GM12878 (cell line): ENCODE measurements around the gene ESPNL. TPM values are rescaled to one million over a fixed set of nuclear protein-coding genes. Genes with fewer than 3 reads are reported as not detected.

Source experiments
- ATAC-seq: fragments of 200-7000 bp; cut with Tn5 transposase; 3 replicates; pipeline ENCODE4 v1.9.1; 2020; ENCODE audit warnings: mild to moderate bottlenecking, moderate library complexity
- BruUV-seq: library from RNA; stranded (reverse); fragments of 400-500 nt; replicated peaks from 2 replicates; lab custom pipeline; 2021; lab: Mats Ljungman, UMichigan
- CTCF ChIA-PET: fragments of 300-600 bp; sonication (Branson Sonifier 250); formaldehyde crosslinking; extraction: SDS; loops from one replicate; lab custom pipeline; 2021; ENCODE audit warnings: inconsistent platforms; lab: Yijun Ruan, JAX
- POLR2A ChIA-PET: fragments of 350-600 bp; formaldehyde crosslinking; extraction: SDS; loops from one replicate; lab custom pipeline; 2021; ENCODE audit warnings: inconsistent platforms; lab: Charles Lee
- RAD21 ChIA-PET: fragments of 300-600 bp; sonication (Branson Sonifier 250); formaldehyde crosslinking; loops from one replicate; lab custom pipeline; 2023; ENCODE audit warnings: antibody characterized with exemption; ENCODE audit not compliant: unreplicated experiment; lab: Charles Lee
- SMC1A ChIA-PET: fragments of 300-600 bp; sonication (Branson Sonifier 250); formaldehyde crosslinking; loops from one replicate; lab custom pipeline; 2023; ENCODE audit not compliant: unreplicated experiment, uncharacterized antibody; lab: Charles Lee
- DNase-seq: peaks from one replicate; pipeline ENCODE4 v3.0.0-alpha.2; 2011; ENCODE audit warnings: low read depth, low spot score
- FAIRE-seq: peaks from 3 replicates; lab custom pipeline; 2011; peaks lifted over from hg19 to GRCh38; lab: Jason Lieb, UNC
- H2AFZ ChIP-seq: 2 replicates; pipeline ENCODE4 v1.6.0; 2011; ENCODE audit warnings: low read depth, low read length, control low read depth; ENCODE audit not compliant: control insufficient read depth
- H3K27ac ChIP-seq: 2 replicates; pipeline ENCODE4 v1.5.1; 2011; ENCODE audit warnings: control low read depth; ENCODE audit not compliant: control insufficient read depth, insufficient read depth
- H3K27me3 ChIP-seq, 2 experiments: replicated peaks in 1 of 2; 2 replicates each; pipeline versions ENCODE4 v1.6.0 to v1.6.1; 2011; ENCODE audit warnings: low read length in 1 of 2; ENCODE audit not compliant: control insufficient read depth in 2 of 2, insufficient read depth in 2 of 2
- H3K36me3 ChIP-seq, 2 experiments: 2 replicates each; pipeline ENCODE4 v1.5.1; 2011; ENCODE audit warnings: low read length in 1 of 2; ENCODE audit not compliant: control insufficient read depth in 2 of 2, insufficient read depth in 2 of 2
- H3K4me1 ChIP-seq: 2 replicates; pipeline ENCODE4 v1.6.1; 2011; ENCODE audit warnings: mild to moderate bottlenecking, low read length, moderate library complexity, mixed read lengths; ENCODE audit not compliant: control insufficient read depth, insufficient read depth
- H3K4me2 ChIP-seq: 2 replicates; pipeline ENCODE4 v1.6.0; 2011; ENCODE audit warnings: control low read depth; ENCODE audit not compliant: control insufficient read depth, insufficient read depth
- H3K4me3 ChIP-seq: fragments of 200-600 bp; sonication (generic); 2 replicates; pipeline ENCODE4 v1.5.1; 2016
- H3K79me2 ChIP-seq: 2 replicates; pipeline ENCODE4 v1.6.0; 2011; ENCODE audit warnings: low read length; ENCODE audit not compliant: control insufficient read depth, insufficient read depth
- H3K9ac ChIP-seq: 2 replicates; pipeline ENCODE4 v1.8.0; 2011; ENCODE audit warnings: low read length, control low read depth, mixed read lengths; ENCODE audit not compliant: control insufficient read depth, insufficient read depth
- H3K9me3 ChIP-seq: replicated peaks from 3 replicates; pipeline ENCODE4 v1.5.1; 2011; ENCODE audit warnings: mild to moderate bottlenecking, low read length; ENCODE audit not compliant: control insufficient read depth, insufficient read depth
- H4K20me1 ChIP-seq: 2 replicates; pipeline ENCODE4 v1.6.0; 2011; ENCODE audit not compliant: control insufficient read depth, insufficient read depth
- CBX5 ChIP-seq: sonication (generic); IDR thresholded peaks from 2 replicates; pipeline ENCODE4 v1.6.1; 2016; ENCODE audit warnings: low read depth, moderate library complexity, mild to moderate bottlenecking, inconsistent platforms
- CTCF ChIP-seq, 3 experiments: IDR thresholded peaks in 2 of 3; conservative IDR thresholded peaks in 1 of 3; 2 replicates each; pipeline ENCODE4 v1.5.1; 2011; ENCODE audit warnings: low read depth in 3 of 3, low read length in 3 of 3, mild to moderate bottlenecking in 3 of 3, control low read depth in 2 of 3, moderate library complexity in 2 of 3, inconsistent platforms in 1 of 3, mixed read lengths in 1 of 3; ENCODE audit not compliant: control insufficient read depth in 2 of 3, insufficient read depth in 1 of 3; ENCODE audit errors: extremely low read depth in 1 of 3
- ESRRA ChIP-seq: IDR thresholded peaks from 2 replicates; pipeline ENCODE4 v1.6.1; 2012; ENCODE audit warnings: mild to moderate bottlenecking, low read length, improper control_type of control experiment
- EZH2 ChIP-seq: IDR thresholded peaks from 2 replicates; pipeline ENCODE4 v1.6.1; 2012; ENCODE audit warnings: low read depth, mild to moderate bottlenecking, control low read depth, inconsistent platforms, low read length, borderline replicate concordance; ENCODE audit not compliant: control insufficient read depth
- IRF4 ChIP-seq: IDR thresholded peaks from 2 replicates; pipeline ENCODE4 v1.6.1; 2011; ENCODE audit warnings: low read depth, low read length
- KLF5 ChIP-seq: fragments of 450-650 bp; IDR thresholded peaks from 2 replicates; pipeline ENCODE4 v1.6.1; 2014; ENCODE audit warnings: mild to moderate bottlenecking; ENCODE audit not compliant: partially characterized antibody
- MYC ChIP-seq: IDR thresholded peaks from 2 replicates; pipeline ENCODE4 v1.6.1; 2011; ENCODE audit warnings: mild to moderate bottlenecking, low read length, moderate library complexity, inconsistent platforms; ENCODE audit not compliant: insufficient read depth, insufficient replicate concordance, insufficient read length, severe bottlenecking
- NFYA ChIP-seq: IDR thresholded peaks from 2 replicates; pipeline ENCODE4 v1.6.1; 2011; ENCODE audit warnings: low read depth, mild to moderate bottlenecking, low read length, improper control_type of control experiment, borderline replicate concordance
- NR2C1 ChIP-seq: fragments of 450-650 bp; IDR thresholded peaks from 2 replicates; pipeline ENCODE4 v1.6.1; 2017; ENCODE audit warnings: antibody characterized with exemption, mild to moderate bottlenecking, moderate library complexity
- PAX5 ChIP-seq: IDR thresholded peaks from 2 replicates; pipeline ENCODE4 v1.6.1; 2011; ENCODE audit warnings: low read depth, low read length, borderline replicate concordance
- PBX3 ChIP-seq: IDR thresholded peaks from 2 replicates; pipeline ENCODE4 v1.6.1; 2011; ENCODE audit warnings: mild to moderate bottlenecking, low read depth, low read length, moderate library complexity; ENCODE audit not compliant: insufficient replicate concordance
- RELA ChIP-seq: fragments of 450-650 bp; IDR thresholded peaks from 2 replicates; pipeline ENCODE4 v1.8.0; 2014; ENCODE audit warnings: borderline replicate concordance; ENCODE audit not compliant: partially characterized antibody
- REST ChIP-seq: IDR thresholded peaks from 2 replicates; pipeline ENCODE4 v1.6.1; 2012; ENCODE audit warnings: mild to moderate bottlenecking, low read depth, low read length
- SUPT20H ChIP-seq: IDR thresholded peaks from 2 replicates; pipeline ENCODE4 v1.6.1; 2011; ENCODE audit warnings: low read depth, mild to moderate bottlenecking, low read length, moderate library complexity, borderline replicate concordance; ENCODE audit not compliant: control insufficient read depth
- USF2 ChIP-seq: IDR thresholded peaks from 2 replicates; pipeline ENCODE4 v1.6.1; 2011; ENCODE audit warnings: low read depth, low read length, improper control_type of control experiment, borderline replicate concordance
- in situ Hi-C: fragments of 300-500 bp; cut with MboI; formaldehyde crosslinking; loops from 9 replicates; pipeline ENCODE4 v1.14.3; 2018; ENCODE audit warnings: mixed read lengths
- intact Hi-C: fragments of 100-400 bp; cut with micrococcal nuclease; formaldehyde crosslinking; loops from one replicate; pipeline ENCODE4 v1.14.2; 2022; ENCODE audit not compliant: unreplicated experiment
- polyA plus RNA-seq, 11 experiments: library from polyadenylated mRNA; depleted of rRNA in 4 of 11; unstranded in 6 of 11; stranded (reverse) in 5 of 11; fragments of >200 nt; fragmentation: Nextera tagmentation in 4 of 11; fragmentation: Illumina TruSeq in 1 of 11; extraction: Ambion mirVana in 4 of 11; extraction: Trizol in 1 of 11; gene quantifications; 1 replicate in 1 of 11; 2 replicates in 10 of 11; pipeline versions ENCODE4 v1.2.1 to v1.2.3, GENCODE V29; 2011 to 2016; ENCODE audit warnings: inconsistent platforms in 2 of 11, missing spikeins in 2 of 11, low read depth in 1 of 11
- total RNA-seq, 4 experiments: library from RNA; depleted of rRNA in 3 of 4; stranded (reverse); fragments of >200 nt in 3 of 4; fragmentation: Illumina TruSeq in 1 of 4; extraction: Trizol in 1 of 4; gene quantifications; 2 replicates each; pipeline versions ENCODE4 v1.2.1 to v1.2.3, GENCODE V29; 2013 to 2021

Gene ESPNL
- total and polyA plus RNA-seq, 10 of the 15 experiments (the other 5 are each of a cell fraction or from before 2014, with no cell fraction given), result 0.05 to 0.94 (median 0.36) TPM; not detected in 3

- TF ChIP-seq CBX5 (no peak), ESRRA (no peak), EZH2 (no peak), IRF4 (no peak), NR2C1 (no peak), RELA (no peak), SUPT20H (no peak)
Measured at GRCh38 chr2:238174701-238175100, 74.6 kb downstream of the ESPNL start (continued).

GRCh38 chr2:238176613-238177012, 76.5 kb downstream of the ESPNL start:
- H4K20me1 ChIP-seq, result no peaks in the 10 kb centered on the region
- intact Hi-C loops (no loop called here), in situ Hi-C loops (no loop called here)
- SMC1A ChIA-PET, result interaction anchor here (0.6 kb wide), 1 partner anchor 561 kb away, joined by 3 read pairs; no protein-coding TSS in a partner anchor
- no peaks in the 10 kb centered on the region for H3K9me3 ChIP-seq
- H3K36me3 ChIP-seq, result peaks cover 17 to 43% of the 10 kb centered on the region in 2 experiments
- H3K9ac ChIP-seq, result no peak overlapping the region
- RAD21 ChIA-PET, result no interaction called here
- no peak overlapping the region for H3K27ac ChIP-seq
- CTCF ChIA-PET, result interaction anchor here (0.7 to 1.1 kb wide), 3 partner anchors 16 to 87 kb away, joined by 3 read pairs; no protein-coding TSS in a partner anchor
- BruUV-seq, result no TSS peak
- DNase-seq (no peak), ATAC-seq (no peak), FAIRE-seq (no peak)
- H3K4me3 ChIP-seq, result no peak overlapping the region
- H3K4me2 ChIP-seq, result no peak overlapping the region
- no peaks in the 10 kb centered on the region for H3K79me2 ChIP-seq
- H3K27me3 ChIP-seq, result no peaks in the 10 kb centered on the region
- POLR2A ChIA-PET, result no interaction called here
- no peak overlapping the region for H2AFZ ChIP-seq
- H3K4me1 ChIP-seq, result no peaks in the 10 kb centered on the region
- TF ChIP-seq USF2 (no peak), NFYA (no peak), MYC (no peak), PAX5 (no peak), PBX3 (no peak), CTCF (IDR thresholded peaks at IDR 0.05 in 2 of 3, conservative IDR thresholded peaks at IDR 0.05 in 1 of 3; ENCODE audit: control insufficient read depth in 2 of 3, extremely low read depth in 1 of 3, insufficient read depth in 1 of 3, low read depth in 3 of 3, low read length in 3 of 3) (no peak), KLF5 (no peak), REST (no peak)
